ENCODE measurements around the gene AHNAK2.
A peak's percentile ranks its signal among the peaks of the same experiment; 100 is the strongest.
"Not testable (repeated sequence)": the region's sequence is repeated elsewhere in the genome, so short reads cannot be mapped to it uniquely, and the experiment has no call there.

The AHNAK2 gene

DNA sequence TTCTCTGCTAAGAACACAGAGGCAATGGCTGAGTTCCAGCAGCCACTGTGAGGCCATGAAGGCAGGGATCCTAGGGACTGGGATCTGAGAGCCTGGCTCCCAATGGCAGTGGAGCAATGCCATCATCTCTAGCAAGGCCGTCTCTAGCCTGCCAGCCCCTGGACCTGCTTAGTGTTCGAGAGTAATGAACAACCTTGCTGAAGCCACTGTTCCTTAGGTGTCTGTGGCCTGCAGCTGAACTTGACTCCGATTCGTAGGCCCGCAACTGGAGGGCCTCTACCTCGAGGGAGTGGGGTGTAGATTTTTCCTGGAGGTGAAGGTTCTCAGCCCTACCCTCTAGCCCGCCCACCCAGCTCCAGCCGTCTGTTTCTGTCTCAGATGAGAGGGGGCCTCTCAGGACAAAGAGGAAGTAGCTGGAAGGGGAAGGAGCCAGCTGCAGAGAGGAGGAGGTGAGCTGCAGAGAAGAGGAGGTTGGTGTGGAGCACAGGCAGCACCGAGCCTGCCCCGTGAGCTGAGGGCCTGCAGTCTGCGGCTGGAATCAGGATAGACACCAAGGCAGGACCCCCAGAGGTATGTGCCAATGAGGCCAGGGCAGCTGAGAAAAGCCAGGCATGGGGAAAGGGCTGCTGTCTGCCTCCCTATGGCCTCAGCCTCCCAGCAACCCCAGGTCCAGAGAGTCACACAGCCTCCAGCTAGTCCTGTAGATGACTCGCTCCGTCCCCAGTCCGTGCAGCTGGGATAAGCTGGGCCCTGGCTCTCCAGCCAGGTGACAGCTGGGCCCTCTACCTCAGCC lies 53.6 kb downstream of the AHNAK2 start, which contains the start of gene PLD4:
Gene PLD4 (plus strand): TSS at position 459 of the 793 bp plus-strand sequence. CDS start 2,262 bp downstream, outside the sequence.
- no peak for DNase-seq

DNA sequence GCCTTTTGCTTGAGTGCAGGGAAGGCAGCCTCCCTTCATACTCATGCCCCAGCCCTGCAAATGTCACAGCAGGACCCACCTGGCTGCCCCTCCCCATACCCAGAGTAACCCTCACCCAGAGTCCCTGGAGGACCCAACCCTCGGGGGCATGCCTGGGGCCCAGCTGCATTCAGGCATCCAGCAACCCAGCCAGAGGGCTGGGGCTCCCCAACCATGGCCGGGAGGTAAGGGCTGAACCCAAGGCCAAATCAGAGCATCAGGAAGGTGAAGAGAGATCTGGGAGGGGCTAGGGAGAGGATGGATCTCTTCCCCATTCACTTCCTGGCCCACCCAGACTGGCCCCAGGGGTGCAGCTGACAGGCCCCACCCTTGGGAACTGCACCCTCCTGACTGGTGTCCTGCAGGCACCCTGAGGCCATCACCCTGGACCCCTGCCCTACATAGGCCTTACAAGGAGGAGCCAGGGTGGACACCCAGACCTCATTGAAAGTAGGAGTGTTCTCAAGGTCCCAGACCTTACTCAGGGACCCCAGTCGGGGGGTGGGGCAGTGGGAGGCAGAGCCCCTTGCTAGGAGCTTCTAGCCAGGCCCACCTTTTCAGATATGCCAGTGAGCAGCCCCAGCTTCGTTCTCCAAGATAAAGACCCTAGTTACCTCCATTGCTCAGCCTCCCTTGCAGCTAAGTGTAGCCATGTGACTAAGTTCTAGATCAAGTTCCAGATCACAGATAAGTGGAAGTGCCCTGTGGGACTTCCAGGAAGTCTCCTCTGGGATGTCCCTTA lies 54.3 kb downstream of the AHNAK2 start:
- no peak for DNase-seq

DNA sequence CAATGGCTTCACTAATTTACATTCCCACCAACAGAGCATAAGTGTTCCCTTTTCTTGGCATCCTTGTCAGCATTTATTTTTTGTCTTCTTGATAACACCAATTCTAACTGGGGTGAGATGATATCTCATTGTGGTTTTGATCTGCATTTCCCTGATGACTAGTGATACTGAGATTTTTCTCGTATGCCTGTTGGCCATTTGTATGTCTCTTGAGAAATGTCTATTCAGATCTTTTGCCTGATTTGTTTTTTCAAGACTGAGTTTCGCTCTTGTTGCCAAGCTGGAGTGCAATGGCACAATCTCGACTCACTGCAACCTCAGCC lies 58.2 kb downstream of the AHNAK2 start:
- no peak for DNase-seq

DNA sequence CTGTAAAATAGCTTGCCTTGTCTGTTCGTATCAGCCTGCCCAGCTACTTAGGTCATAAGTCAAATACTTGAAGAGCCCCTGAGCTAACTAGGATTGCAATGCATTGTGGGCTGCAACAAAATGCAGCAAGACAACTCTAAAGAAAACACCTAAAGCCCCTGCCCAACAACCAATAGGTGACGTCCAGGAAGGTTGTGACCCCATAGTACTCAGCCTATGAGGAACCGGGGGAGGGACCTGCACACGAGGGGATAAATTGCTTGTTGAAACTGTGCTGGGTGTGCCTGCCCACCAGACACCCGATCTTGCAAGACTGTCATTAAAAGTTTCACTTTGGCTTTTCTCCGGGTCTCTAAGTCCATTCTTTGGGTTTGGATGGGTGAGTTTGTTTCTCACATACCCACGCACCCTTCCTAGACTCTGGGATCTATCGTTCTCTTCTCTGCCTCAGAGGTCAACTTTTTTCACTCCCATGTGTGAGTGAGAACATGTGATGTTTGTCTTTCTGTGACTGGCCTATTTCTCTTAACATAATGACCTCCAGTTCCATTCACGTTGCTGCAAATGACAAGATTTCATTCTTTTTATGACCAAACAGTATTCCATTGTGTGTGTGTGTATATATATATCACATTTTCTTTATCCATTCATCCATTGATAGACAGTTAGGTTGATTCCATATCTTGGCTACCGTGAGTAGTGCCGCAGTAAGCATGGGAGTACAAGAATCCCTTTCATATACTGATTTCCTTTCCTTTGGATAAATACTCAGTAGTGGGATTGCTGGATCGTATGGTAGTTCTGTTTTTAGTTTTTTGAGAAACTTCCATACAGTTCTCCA lies 58.8 kb downstream of the AHNAK2 start:
- not testable (repeated sequence) for DNase-seq

DNA sequence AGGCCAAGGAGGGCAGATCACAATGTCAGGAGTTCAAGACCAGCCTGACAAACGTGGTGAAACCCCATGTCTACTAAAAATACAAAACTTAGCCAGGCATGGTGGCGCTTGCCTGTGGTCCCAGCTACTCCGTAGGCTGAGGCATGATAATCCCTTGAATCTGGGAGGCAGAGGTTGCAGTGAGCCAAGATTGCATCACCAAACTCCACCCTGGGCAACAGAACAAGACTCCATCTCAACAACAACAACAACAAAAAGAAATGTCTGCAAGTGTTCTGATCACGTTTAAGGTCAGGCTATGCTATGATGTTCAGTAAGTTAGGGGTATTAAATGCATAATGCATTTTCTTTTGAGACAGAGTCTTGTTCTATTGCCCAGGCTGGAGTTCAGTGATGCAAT lies 60.2 kb downstream of the AHNAK2 start:
- DNase-seq, result no peak

DNA sequence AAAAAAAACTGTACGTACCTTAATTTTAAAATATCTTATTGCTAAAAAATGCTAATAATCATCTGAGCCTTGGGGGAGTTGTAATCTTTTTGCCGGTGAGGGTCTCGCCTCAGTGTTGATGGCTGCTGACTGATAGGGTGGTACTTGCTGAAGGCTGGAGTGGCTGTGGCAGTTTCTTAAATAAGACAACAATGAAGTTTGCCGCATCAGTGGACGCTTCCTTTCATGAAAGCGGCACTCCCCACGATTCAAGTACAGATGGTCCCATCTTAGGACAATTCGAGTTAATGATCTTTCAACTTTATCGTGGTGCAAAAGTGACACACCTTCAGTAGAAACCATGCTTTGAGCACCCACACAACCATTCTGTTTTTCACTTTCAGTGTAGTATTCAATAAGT lies 61.1 kb downstream of the AHNAK2 start:
- no peak for DNase-seq

DNA sequence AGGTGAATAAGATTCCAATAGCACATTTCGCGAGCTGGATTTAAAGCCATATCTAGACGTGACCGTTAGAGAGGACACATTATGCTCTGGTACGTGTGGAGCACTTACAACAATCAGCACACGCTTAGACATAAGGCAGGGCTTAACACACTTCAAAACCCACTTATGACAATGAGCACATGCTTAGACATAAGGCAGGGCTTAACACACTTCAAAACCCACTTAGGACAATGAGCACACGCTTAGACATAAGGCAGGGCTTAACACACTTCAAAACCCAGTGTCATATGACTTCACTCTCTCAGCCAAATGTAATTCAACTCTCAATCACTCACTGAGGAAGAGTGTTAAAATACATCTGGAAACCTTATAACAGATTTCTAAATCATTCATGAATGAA lies 64.7 kb downstream of the AHNAK2 start:
- no peak for DNase-seq

DNA sequence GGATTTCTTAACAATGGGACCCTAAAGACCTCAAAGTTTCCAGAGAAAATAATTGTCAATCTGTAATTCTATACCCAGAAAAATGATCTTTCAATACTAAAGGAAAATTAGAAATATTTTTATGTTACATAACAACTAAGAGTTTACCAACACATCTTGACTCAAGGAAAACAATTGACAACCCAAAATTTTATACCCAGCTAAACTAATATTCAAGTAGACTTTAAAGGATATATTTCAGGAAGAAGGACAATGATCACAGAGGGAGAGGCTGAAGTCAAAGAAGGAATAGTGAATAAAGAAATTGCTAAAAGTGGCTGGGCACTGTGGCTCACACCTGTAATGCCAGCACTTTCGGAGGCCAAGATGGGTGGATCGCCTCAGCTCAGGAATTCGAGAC lies 66.1 kb downstream of the AHNAK2 start:
- DNase-seq, result no peak

DNA sequence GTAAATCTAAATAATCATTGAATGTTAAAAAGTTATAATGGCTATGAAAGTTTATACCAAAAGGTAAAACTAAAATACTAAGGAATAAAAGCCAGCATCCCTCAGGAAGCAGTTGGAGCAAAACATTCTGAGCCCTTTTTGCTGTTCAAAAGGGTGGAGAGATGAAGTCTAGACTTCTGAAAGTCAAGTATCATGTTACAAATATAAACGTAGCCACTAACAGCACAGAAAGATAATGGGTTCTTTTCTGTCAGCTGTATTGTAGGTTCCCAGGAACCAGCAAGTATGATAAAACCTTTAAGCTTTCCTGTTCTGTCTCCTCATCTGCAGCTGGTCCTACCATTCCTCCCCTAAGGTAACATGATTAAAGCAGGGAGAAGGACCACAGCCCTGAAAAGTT lies 69.9 kb downstream of the AHNAK2 start:
- no peak for DNase-seq

DNA sequence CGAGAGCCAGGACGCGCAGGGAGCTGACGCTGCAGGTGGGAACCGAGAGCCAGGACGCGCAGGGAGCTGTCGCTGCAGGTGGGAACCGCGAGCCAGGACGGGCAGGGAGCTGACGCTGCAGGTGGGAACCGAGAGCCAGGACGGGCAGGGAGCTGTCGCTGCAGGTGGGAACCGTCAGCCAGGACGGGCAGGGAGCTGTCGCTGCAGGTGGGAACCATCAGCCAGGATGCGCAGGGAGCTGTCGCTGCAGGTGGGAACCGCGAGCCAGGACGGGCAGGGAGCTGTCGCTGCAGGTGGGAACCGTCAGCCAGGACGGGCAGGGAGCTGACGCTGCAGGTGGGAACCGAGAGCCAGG lies 72.6 kb downstream of the AHNAK2 start:
- not testable (repeated sequence) for DNase-seq

DNA sequence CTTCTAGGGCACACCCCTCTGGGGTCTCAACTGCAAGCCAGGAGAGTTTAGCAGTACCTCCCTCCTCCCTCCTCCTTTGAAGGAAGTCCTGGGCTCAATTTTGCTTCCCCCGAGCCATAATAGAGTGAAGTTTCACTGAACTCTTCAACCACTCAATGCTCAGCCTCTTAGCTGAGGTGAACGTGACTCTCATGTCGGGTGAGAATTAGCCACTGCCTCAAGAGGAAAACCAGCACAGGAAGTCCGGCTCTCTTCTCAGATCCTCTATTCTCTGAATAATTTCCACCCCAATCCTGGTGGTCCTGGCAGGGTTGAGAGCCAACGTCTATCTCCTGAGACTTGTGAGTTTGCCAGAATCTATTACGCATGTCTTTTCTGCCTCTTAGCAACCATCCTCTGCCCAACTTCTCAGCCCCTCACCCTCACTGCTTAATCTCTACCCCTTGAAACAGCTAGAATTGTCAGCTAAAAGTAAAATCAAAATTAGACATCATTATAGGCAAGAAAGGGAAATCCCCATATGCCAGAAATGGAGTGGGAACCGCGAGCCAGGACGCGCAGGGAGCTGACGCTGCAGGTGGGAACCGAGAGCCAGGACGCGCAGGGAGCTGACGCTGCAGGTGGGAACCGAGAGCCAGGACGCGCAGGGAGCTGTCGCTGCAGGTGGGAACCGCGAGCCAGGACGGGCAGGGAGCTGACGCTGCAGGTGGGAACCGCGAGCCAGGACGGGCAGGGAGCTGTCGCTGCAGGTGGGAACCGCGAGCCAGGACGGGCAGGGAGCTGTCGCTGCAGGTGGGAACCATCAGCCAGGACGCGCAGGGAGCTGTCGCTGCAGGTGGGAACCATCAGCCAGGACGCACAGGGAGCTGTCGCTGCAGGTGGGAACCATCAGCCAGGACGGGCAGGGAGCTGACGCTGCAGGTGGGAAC lies 73.3 kb downstream of the AHNAK2 start:
- DNase-seq, result not testable (repeated sequence)

DNA sequence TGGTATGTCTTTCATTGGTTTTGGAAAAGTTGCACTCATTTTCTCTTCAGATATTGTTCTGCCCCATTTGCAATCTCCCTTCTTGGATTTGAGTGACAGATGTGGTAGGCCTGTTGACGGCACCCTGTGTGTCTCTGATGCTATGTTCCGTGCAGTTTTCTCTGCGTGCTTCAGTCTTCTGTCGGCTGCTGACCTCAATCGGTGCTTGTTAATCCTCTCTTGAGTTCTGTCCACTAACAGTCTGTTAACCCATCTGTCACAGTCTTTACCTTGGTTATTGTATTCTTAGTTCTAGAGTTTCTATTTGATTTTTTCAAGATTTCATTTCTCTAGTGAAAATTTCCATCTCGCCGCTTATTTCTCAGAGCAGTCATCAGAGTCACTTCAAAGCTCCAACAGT lies 74.2 kb downstream of the AHNAK2 start:
- no peak for DNase-seq

DNA sequence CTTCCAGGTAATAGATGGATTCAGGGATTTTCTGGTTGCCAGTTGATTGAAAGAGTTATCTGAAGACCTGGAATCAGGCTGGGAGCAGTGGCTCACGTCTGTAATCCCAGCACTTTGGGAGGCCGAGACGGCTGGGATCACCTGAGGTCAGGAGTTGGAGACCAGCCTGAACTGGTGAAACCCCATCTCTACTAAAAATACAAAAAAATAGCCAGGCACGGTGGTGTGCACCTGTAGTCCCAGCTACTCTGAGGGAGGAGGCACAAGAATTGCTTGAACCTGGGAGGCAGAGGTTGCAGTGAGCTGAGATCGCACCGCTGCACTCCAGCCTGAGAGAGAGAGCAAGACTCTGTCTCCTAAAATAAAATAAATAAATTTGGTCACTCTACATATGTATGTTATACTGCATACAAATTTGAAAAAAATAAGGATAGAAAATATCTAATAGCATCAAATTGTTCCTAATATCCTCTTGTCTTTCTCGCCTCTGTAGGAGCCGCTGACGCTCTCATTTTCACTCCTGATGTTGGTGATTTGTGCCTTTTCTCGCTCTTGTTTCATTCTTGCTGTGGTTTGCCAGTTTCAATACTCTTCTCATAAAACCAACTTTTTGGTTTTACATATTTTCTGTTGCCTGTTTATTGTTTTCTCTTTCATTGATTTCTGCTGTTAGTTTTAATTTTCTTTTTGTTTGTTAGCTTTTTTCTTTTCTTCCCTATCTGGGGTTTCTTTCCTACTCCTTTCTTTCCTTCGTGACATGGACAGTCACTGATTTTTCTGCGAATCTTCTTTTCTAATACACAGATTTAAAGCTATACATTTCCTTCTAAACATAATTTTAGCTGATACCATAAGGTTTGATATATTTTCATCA lies 77.3 kb downstream of the AHNAK2 start:
- DNase-seq, result no peak

DNA sequence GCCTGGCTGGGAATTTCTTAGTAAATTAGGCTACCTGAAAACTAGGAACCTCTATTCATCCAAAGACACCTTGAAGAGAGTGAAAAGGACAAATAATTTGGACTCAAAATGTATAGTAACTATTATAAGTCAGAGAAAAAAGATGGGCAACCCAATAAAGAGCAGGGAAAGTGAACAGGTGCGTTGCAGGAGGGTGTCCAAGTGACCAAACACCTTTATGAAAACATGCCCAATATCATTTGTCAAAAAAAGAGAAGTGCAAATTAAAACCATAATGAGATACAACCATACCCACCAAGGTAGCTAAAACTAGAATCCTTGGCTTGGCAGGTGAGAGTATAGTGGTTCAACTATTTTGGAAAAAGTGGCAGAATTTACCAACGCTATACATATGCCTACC lies 78.4 kb downstream of the AHNAK2 start:
- no peak for DNase-seq

DNA sequence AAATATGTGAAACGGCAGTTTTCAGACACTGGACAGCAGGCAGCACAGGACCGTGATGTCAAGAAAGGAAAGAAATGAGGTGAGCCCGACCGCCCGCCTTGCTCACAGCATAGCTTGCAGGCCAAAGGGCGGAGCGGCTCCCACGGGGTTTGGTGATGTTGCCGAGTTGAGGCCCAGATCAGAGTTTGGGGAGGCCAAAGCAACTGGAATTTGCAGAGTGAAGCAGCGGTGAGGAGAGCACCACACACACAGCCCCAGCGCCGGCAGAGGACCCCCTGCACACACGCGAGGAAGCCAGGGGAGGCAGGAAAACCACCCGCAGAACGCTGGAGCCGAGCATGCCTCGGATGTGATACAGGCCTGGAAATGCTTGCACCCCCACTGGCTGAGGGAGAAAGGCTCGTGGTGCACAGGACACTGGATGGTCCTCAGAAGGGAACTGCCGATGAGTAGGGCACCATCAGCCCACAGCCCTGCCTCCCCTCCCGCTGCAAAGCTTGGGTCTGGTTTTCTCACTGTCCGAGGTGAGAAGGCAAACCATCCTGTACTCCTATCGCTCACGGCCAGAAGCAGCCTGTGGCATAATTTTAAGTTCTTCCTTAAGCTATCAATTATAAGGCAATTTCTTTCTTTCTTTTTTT lies 79.2 kb downstream of the AHNAK2 start:
- DNase-seq, result peak; percentile 8

DNA sequence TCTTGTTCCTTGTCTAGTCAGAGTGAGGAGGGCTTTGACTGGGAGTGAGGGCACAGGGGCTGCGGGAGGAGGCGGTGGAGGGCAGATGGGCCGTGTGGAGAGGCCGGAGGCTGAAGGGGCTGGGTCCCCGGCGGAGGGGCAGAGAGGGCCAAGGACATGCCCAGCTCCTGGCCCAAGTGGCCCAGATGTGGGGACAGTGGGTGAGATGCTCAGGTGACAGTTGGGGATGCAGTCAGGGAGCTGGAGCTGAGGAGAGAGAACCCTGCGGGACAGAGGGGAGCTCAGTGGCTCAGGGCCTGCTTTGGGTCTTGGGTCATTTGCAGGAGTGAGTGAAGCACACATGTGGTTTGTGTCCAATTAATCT lies 80.0 kb downstream of the AHNAK2 start:
- no peak for DNase-seq

DNA sequence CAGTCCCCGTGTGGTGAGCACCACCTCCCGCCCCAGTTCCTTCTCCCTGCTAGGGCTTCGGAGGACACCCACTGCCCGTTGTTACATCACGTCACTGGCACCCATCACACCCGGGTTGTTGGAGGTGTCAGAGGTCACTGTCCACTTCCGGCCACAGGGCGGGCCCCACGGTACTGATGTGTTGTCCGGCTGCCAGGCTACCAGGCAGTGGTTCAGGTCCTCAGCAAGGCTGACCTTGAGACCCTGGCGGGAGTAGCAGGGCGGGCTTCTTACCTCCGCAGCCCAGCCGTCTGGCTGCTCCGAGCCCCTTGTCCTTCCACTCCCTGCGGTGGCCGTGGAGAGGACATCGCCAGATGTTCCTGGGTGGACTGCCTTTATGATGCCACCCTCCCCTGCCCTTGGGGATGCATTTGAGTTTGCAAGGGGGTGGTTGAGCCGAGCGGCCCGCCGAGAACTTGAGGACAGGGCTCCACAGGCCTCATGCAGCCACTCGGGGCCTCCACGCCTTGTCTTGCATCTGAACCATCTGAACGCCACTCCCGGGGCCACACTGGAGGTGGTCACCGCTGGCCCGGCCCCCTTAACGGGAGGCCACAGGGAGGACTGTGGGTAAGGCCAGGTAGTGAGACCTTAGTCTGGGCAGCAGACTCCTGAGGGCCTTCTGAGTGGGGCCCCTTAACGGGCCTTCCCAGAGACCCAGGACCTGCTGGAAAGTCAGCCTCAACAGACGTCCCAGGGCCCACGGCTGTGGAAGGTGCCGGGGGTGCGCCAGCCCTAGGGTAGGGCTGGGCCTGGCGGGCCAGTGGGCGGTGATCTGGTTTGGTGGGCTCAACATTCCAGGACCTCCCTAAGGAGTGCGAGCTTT lies 80.6 kb downstream of the AHNAK2 start:
- no peak for DNase-seq

DNA sequence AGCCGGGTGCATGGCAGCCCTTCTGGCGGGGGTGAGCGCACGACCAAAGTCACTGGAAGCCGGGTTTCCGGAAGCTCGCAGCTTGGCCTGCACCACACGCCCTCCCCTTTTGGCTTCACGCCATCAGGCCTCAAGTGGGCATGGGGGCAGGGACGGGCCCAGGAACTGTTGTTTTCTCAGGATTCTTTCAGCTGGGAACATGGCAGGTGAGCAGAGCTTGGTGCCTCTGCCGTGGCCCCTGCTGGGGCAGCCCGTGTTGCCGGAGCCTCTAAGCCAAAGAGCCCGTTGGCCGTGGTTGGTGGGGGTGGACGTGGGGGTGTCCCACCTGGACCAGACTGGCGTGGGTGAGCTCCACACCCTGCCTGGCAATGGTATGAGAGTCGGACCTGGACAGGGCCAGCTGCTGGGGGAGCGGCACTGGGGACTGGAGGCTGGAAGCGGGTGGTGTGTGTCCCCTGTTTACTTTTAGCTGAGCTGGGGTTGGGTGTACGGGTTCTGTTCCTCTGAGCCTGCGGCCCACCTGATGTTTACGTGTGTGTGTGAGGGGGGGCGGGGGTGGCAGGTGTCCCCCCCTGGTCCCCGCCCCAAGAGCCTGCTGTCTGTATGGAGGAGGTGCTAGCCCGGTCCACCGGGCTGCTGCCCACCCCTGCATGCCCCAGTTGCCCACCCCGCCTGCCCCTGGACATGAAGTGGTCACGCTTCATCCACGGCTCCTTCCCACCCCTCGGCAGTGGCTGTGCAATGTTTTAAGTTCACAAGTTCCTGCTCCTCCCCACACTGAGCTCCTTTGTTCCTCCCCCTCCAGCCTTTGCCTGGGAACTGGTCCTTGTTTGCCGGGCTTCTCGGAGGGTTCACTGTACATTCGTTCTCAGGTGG lies 82.2 kb downstream of the AHNAK2 start:
- DNase-seq, result no peak

All from fibroblast of skin of right quadriceps (primary cell).